Right atrium auricular region (tissue), 2 donors: ENCODE measurements around the gene ENKUR. TPM values are rescaled to one million over a fixed set of nuclear protein-coding genes. Genes with fewer than 3 reads are reported as not detected.

Source experiments
- DNase-seq: peaks from one replicate; pipeline ENCODE4 v3.0.0-alpha.2; 2019; ENCODE audit warnings: low spot score
- H3K27ac ChIP-seq, 2 donors: fragments of 200-600 bp; sonication (generic); 1 replicate in 1 of 2; 2 replicates in 1 of 2; pipeline ENCODE4 v1.5.1; 2016 to 2019
- H3K27me3 ChIP-seq, 2 donors: fragments of 200-600 bp; sonication (generic); one replicate each; pipeline versions ENCODE4 v1.5.1 to v1.6.0; 2017 to 2019
- H3K36me3 ChIP-seq: fragments of 200-600 bp; sonication (generic); one replicate; pipeline ENCODE4 v1.5.1; 2016
- H3K4me1 ChIP-seq, 2 donors: fragments of 200-600 bp; sonication (generic); one replicate each; pipeline versions ENCODE4 v1.5.1 to v1.6.0; 2017 to 2019
- H3K4me3 ChIP-seq, 2 donors: fragments of 200-600 bp; sonication (generic); 1 replicate in 1 of 2; 2 replicates in 1 of 2; pipeline ENCODE4 v1.5.1; 2017 to 2019; ENCODE audit warnings: mild to moderate bottlenecking in 1 of 2, moderate library complexity in 1 of 2
- H3K9me3 ChIP-seq, 2 donors: fragments of 200-600 bp; sonication (generic); one replicate each; pipeline ENCODE4 v1.5.1; 2019
- total RNA-seq, 2 donors: library from RNA; depleted of rRNA; stranded (reverse); fragments of >200 nt; gene quantifications; one replicate each; pipeline ENCODE4 v1.1.0, GENCODE V29; 2016
- TF ChIP-seq, protein P1 (sequence below), 2 donors: fragments of 200-600 bp; sonication (generic); IDR thresholded peaks; one replicate each; pipeline ENCODE4 v1.5.1; 2019; ENCODE audit warnings: antibody characterized with exemption in 2 of 2

Gene ENKUR
- total RNA-seq, 2 donors from 2014 or later, result not detected

DNA sequence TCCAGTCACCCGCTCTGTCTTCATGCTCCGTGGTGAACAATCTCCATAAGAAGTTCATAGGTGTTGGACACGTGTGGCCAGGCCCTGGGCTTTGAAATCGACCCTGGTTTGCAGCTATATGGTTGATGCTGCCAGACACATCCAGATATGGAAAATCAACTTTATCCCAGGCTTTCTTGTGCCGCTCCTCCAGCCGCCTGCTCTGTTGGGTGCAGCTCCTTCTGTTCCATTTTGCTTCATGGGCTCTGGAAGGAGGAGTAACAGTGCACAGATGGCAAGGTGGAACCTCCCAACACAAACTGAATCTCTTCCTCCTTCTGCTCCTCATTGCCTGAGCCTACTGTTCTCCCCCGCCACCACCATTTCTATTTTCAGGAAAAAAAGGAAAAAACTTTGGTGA lies 45.2 kb upstream of the ENKUR start:
- Histone ChIP-seq H3K27me3 (no peaks in the 10 kb centered on the region), H3K36me3 (no peaks in the 10 kb centered on the region), H3K4me3 (no peak overlapping the region), H3K9me3 (no peaks in the 10 kb centered on the region), H3K4me1 (peaks cover 0 to 8% of the 10 kb centered on the region in 2 donors), H3K27ac (no peak overlapping the region)
- TF ChIP-seq, protein P1, sequence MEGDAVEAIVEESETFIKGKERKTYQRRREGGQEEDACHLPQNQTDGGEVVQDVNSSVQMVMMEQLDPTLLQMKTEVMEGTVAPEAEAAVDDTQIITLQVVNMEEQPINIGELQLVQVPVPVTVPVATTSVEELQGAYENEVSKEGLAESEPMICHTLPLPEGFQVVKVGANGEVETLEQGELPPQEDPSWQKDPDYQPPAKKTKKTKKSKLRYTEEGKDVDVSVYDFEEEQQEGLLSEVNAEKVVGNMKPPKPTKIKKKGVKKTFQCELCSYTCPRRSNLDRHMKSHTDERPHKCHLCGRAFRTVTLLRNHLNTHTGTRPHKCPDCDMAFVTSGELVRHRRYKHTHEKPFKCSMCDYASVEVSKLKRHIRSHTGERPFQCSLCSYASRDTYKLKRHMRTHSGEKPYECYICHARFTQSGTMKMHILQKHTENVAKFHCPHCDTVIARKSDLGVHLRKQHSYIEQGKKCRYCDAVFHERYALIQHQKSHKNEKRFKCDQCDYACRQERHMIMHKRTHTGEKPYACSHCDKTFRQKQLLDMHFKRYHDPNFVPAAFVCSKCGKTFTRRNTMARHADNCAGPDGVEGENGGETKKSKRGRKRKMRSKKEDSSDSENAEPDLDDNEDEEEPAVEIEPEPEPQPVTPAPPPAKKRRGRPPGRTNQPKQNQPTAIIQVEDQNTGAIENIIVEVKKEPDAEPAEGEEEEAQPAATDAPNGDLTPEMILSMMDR (IDR thresholded peaks at IDR 0.05), result no peak
- no peak for DNase-seq

DNA sequence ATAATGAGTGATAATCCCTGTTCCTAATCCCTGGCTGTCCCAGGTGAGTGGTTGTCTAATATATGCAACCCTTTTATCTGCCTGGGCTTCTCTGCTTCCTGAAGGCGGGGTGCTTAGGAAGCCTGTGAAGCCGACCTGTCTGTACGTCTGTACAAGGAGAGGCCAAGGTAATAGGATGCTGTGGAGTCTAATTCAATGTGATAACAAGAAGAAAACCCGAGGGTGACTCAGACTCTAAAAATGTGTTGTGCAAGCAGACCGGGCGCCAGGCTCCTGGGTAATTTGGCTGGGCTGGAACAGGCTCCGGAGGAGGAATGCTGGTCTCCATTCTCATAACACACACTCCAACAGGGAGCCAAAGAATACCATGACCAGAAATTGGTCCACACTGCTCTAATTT lies 44.0 kb upstream of the ENKUR start:
- TF ChIP-seq, protein P1 (IDR thresholded peaks at IDR 0.05), result no peak
- peaks cover 0 to 8% of the 10 kb centered on the region in 2 donors for H3K4me1 ChIP-seq
- no peak overlapping the region for H3K27ac ChIP-seq
- H3K9me3 ChIP-seq, result no peaks in the 10 kb centered on the region
- peak; percentile 82 for DNase-seq
- no peaks in the 10 kb centered on the region for H3K36me3 ChIP-seq
- no peaks in the 10 kb centered on the region for H3K27me3 ChIP-seq
- H3K4me3 ChIP-seq, result no peak overlapping the region

DNA sequence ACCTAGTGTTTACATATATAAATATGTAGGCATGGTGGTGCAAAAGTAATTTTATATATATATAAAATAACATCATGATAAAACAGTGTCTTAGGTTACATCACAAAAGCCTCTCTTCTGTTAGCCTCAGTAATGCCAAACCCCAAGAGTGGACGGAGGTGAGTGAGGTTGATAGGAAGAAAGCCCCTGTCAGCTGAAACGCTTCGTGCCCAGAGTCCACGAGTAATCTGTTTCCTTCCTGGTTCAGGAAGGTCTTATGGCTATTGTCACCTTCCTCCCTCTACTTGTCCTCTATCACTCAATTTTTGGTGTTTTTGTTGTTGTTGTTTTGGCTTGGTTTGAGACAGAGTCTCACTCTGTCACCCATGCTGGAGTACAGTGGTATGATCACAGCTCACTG lies 41.9 kb upstream of the ENKUR start:
- H3K9me3 ChIP-seq, result no peaks in the 10 kb centered on the region
- peaks cover 0 to 8% of the 10 kb centered on the region in 2 donors for H3K4me1 ChIP-seq
- no peaks in the 10 kb centered on the region for H3K36me3 ChIP-seq
- H3K27ac ChIP-seq, result no peak overlapping the region
- H3K4me3 ChIP-seq, result no peak overlapping the region
- TF ChIP-seq, protein P1 (IDR thresholded peaks at IDR 0.05), result no peak
- no peak for DNase-seq
- no peaks in the 10 kb centered on the region for H3K27me3 ChIP-seq

DNA sequence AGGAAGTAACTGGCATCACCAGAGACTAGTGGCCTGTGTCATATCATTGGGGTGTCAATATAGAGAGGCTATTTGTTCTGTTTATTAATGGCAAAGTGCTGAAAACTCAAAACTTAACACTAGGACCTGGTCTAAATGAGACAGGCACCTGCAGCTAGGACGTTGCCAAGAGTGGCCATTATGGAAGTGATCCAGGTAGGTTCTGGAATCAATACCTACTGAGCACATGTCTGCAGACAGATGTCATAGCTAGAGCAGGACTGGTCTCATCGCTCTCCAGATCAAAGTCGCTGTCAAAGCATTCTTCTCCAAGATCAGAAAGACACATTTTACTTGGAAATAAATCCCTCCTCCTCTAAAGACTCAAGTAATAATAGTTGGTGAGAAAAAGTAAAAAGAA lies 40.8 kb upstream of the ENKUR start:
- no peak for DNase-seq
- Histone ChIP-seq H3K4me1 (peaks cover 0 to 2% of the 10 kb centered on the region in 2 donors), H3K9me3 (no peaks in the 10 kb centered on the region), H3K4me3 (no peak overlapping the region), H3K27me3 (no peaks in the 10 kb centered on the region), H3K36me3 (no peaks in the 10 kb centered on the region), H3K27ac (no peak overlapping the region)
- TF ChIP-seq, protein P1 (IDR thresholded peaks at IDR 0.05), result no peak

DNA sequence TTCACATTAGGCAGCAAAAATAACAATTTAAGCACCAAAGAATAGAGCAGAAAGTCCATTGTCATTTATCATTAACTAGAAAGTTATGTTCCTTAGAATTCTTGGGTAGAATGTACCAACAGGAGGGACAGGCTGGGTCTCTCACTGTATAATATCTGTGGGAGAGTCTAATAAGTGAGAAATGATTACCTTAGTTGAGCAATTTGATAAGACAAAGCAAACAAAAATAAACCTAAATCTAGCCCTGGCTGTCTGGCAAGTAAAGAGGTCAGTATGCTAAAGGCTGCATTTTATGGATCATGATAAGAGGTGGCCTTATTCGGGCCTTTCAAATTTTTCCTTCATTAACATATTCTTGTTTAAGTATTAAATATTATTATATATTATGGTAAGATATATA lies 36.1 kb upstream of the ENKUR start:
- H3K27me3 ChIP-seq, result no peaks in the 10 kb centered on the region
- H3K4me3 ChIP-seq, result no peak overlapping the region
- TF ChIP-seq, protein P1 (IDR thresholded peaks at IDR 0.05), result no peak
- no peaks in the 10 kb centered on the region for H3K36me3 ChIP-seq
- no peaks in the 10 kb centered on the region for H3K4me1 ChIP-seq
- no peak overlapping the region for H3K27ac ChIP-seq
- H3K9me3 ChIP-seq, result no peaks in the 10 kb centered on the region
- no peak for DNase-seq

DNA sequence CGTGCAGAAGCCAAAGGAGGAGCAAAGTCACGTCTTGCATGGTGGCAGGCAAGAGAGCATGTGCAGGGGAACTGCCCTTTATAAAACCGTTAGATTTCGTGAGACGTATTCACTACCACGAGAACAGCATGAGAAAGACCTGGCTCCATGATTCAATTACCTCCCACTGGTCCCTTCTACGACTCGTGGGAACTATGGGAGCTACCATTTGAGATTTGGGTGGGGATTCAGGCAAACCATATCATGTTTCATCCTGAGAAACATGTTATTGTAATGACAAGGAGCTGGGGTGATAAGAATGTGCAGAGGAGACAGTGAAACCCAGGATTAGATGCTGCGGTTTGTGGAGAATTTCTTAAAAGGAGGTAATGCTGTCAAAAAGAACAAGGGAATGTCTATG lies 34.4 kb upstream of the ENKUR start:
- no peaks in the 10 kb centered on the region for H3K27me3 ChIP-seq
- H3K9me3 ChIP-seq, result no peaks in the 10 kb centered on the region
- no peak overlapping the region for H3K4me3 ChIP-seq
- no peak overlapping the region for H3K27ac ChIP-seq
- no peaks in the 10 kb centered on the region for H3K36me3 ChIP-seq
- no peaks in the 10 kb centered on the region for H3K4me1 ChIP-seq
- TF ChIP-seq, protein P1 (IDR thresholded peaks at IDR 0.05), result no peak
- DNase-seq, result no peak
